Lung (tissue), 12 donors: ENCODE results near the gene KISS1R. TPM values are rescaled to one million over a fixed set of nuclear protein-coding genes. Genes with fewer than 3 reads are reported as not detected.
"Not testable (repeated sequence)": the region's sequence is repeated elsewhere in the genome, so short reads cannot be mapped to it uniquely, and the experiment has no call there.

ENCODE experiments used
- ATAC-seq: fragments of 200-7000 bp; cut with Tn5 transposase; one replicate; pipeline ENCODE4 v1.9.1; 2020; ENCODE audit warnings: moderate number of reproducible peaks; ENCODE audit not compliant: insufficient read depth, low FRiP score
- DNase-seq, 3 donors: peaks; one replicate each; pipeline ENCODE4 v3.0.0-alpha.2; 2013 to 2017
- H3K27ac ChIP-seq, 2 donors: one replicate each; pipeline ENCODE4 v1.5.1; 2013; ENCODE audit warnings: mild to moderate bottlenecking in 2 of 2, moderate library complexity in 2 of 2, control low read depth in 1 of 2, inconsistent platforms in 1 of 2, low read depth in 1 of 2, low read length in 1 of 2
- H3K27me3 ChIP-seq, 3 donors: one replicate each; pipeline ENCODE4 v1.5.1; 2013; ENCODE audit warnings: low read length in 2 of 3; ENCODE audit not compliant: control insufficient read depth in 3 of 3, insufficient read depth in 3 of 3
- H3K36me3 ChIP-seq, 4 donors: one replicate each; pipeline ENCODE4 v1.5.1; 2013; ENCODE audit warnings: low read length in 4 of 4, mild to moderate bottlenecking in 1 of 4, moderate library complexity in 1 of 4; ENCODE audit not compliant: control insufficient read depth in 4 of 4, insufficient read depth in 4 of 4
- H3K4me1 ChIP-seq, 5 donors: one replicate each; pipeline ENCODE4 v1.5.1; 2013; ENCODE audit warnings: low read length in 5 of 5, mild to moderate bottlenecking in 2 of 5, moderate library complexity in 1 of 5; ENCODE audit not compliant: control insufficient read depth in 5 of 5, insufficient read depth in 5 of 5
- H3K4me3 ChIP-seq: one replicate; pipeline ENCODE4 v1.5.1; 2013; ENCODE audit warnings: mild to moderate bottlenecking, control low read depth, moderate library complexity
- H3K9ac ChIP-seq, 2 donors: one replicate each; pipeline ENCODE4 v1.5.1; 2013; ENCODE audit warnings: low read length in 2 of 2, control low read depth in 1 of 2; ENCODE audit not compliant: insufficient read depth in 1 of 2
- H3K9me3 ChIP-seq, 4 donors: one replicate each; pipeline ENCODE4 v1.5.1; 2013; ENCODE audit warnings: low read length in 3 of 4, mild to moderate bottlenecking in 1 of 4, moderate library complexity in 1 of 4; ENCODE audit not compliant: control insufficient read depth in 4 of 4, insufficient read depth in 3 of 4
- WGBS, 2 donors: extraction: QIAGEN DNeasy Blood & Tissue Kit; methylation state at CpG; one replicate each; pipeline ENCODE4 v1.1.7; 2013; 5-methylcytosine and 5-hydroxymethylcytosine counted together
- polyA plus RNA-seq, 2 donors: library from polyadenylated mRNA; stranded (reverse); fragments of 200-250 nt; gene quantifications; one replicate each; pipeline ENCODE4 v1.2.1, GENCODE V29; 2013
- total RNA-seq, 2 donors: library from RNA; depleted of rRNA in 1 of 2; stranded (reverse); fragments of >200 nt in 1 of 2; gene quantifications; one replicate each; pipeline ENCODE4 v1.2.1, GENCODE V29; 2014 to 2021
- TF ChIP-seq, protein P1 (sequence below): IDR thresholded peaks from 2 replicates; pipeline ENCODE4 v1.5.1; 2012; ENCODE audit warnings: mild to moderate bottlenecking; ENCODE audit errors: control extremely low read depth, extremely low read depth
- donor health status: control.
- donor health status: control.
- donor health status: Bipolar disorder and iron deficiency.
- donor health status: healthy.
- donor health status: DM: yes; HTN: yes; CAD: no.

Gene KISS1R
- total and polyA plus RNA-seq, 4 donors: 0.13 to 0.21 TPM; not detected in 2

DNA sequence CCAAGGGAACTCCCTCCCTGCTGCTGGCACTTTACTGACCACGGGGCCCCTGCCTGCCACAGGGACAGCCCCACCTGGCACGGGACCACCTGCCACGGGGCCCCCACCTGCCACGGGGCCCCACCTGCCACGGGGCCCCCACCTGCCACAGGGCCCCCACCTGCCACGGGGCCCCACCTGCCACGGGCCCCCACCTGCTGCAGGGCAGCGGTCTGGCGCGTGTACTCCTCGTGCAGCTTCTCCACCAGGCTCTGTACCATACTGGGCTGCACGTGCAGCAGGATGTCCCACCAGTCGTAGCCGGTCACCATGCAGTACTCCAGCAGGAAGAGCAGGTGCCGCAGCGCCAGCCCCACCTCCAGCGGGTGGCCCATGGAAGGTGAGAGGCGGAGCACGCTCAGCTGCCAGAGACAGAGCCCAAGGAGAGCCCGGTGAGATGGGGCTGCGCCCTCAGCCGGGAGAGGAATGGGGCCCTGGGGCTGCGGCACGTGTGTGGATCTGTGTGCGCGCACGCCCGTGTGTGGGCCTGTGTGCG lies 40.3 kb upstream of the KISS1R start:
- H3K36me3 ChIP-seq: peaks cover 0 to 65% (median 21%) of the 10 kb centered on the region in 4 donors
- no peak overlapping the region for H3K27ac ChIP-seq
- H3K4me1 ChIP-seq: peaks cover 0 to 4% (median 0%) of the 10 kb centered on the region in 5 donors
- no peaks in the 10 kb centered on the region for H3K27me3 ChIP-seq
- no peak overlapping the region for H3K4me3 ChIP-seq
- WGBS, 2 donors: 91 to 94% methylated on average over 29 of the region's 29 CpGs
- DNase-seq (no peak), ATAC-seq (no peak)
- H3K9ac ChIP-seq: no peak overlapping the region
- H3K9me3 ChIP-seq: peaks cover 0 to 4% (median 0%) of the 10 kb centered on the region in 4 donors
- TF ChIP-seq, protein P1, sequence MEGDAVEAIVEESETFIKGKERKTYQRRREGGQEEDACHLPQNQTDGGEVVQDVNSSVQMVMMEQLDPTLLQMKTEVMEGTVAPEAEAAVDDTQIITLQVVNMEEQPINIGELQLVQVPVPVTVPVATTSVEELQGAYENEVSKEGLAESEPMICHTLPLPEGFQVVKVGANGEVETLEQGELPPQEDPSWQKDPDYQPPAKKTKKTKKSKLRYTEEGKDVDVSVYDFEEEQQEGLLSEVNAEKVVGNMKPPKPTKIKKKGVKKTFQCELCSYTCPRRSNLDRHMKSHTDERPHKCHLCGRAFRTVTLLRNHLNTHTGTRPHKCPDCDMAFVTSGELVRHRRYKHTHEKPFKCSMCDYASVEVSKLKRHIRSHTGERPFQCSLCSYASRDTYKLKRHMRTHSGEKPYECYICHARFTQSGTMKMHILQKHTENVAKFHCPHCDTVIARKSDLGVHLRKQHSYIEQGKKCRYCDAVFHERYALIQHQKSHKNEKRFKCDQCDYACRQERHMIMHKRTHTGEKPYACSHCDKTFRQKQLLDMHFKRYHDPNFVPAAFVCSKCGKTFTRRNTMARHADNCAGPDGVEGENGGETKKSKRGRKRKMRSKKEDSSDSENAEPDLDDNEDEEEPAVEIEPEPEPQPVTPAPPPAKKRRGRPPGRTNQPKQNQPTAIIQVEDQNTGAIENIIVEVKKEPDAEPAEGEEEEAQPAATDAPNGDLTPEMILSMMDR: no peak

DNA sequence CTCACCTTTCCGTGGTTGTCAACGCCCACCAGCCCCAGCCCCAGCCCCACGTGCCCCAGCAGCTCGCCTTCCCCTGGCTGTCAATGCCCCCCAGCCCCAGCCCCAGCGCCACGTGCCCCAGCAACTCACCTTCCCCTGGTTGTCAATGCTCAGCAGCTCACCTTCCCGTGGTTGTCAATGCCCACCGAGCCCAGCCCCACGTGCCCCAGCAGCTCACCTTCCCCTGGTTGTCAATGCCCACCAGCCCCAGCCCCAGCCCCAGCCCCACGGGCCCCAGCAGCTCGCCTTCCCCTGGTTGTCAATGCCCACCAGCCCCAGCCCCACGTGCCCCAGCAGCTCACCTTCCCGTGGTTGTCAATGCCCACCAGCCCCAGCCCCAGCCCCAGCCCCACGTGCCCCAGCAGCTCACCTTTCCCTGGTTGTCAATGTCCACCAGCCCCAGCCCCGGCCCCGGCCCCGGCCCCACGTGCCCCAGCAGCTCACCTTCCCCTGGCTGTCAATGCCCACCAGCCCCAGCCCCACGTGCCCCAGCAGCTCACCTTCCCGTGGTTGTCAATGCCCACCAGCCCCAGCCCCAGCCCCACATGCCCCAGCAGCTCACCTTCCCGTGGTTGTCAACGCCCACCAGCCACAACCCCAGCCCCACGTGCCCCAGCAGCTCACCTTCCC lies 39.0 kb upstream of the KISS1R start:
- H3K4me3 ChIP-seq, H3K4me1 ChIP-seq, ATAC-seq, H3K27me3 ChIP-seq, H3K9ac ChIP-seq, H3K9me3 ChIP-seq, DNase-seq, H3K27ac ChIP-seq: not testable (repeated sequence)
- peaks cover 0 to 73% (median 27%) of the 10 kb centered on the region in 4 donors for H3K36me3 ChIP-seq
- WGBS, 2 donors: 92 to 94% methylated on average over 19 to 23 of the region's 23 CpGs

DNA sequence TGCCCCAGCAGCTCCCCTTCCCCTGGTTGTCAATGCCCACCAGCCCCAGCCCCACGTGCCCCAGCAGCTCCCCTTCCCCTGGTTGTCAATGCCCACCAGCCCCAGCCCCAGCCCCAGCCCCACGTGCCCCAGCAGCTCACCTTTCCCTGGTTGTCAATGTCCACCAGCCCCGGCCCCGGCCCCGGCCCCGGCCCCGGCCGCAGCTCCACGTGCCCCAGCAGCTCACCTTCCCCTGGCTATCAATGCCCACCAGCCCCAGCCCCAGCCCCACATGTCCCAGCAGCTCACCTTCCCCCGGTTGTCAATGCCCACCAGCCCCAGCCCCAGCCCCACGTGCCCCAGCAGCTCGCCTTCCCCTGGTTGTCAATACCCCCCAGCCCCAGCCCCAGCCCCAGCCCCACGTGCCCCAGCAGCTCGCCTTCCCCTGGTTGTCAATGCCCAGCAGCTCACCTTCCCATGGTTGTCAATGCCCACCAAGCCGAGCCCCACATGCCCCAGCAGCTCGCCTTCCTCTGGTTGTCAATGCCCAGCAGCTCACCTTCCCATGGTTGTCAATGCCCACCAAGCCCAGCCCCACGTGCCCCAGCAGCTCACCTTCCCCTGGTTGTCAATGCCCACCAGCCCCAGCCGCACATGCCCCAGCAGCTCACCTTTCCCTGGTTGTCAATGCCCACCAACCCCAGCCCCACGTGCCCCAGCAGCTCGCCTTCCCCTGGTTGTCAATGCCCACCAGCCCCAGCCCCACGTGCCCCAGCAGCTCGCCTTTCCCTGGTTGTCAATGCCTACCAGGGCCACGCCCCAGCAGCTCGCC lies 38.2 kb upstream of the KISS1R start:
- H3K9ac ChIP-seq, H3K9me3 ChIP-seq: not testable (repeated sequence)

DNA sequence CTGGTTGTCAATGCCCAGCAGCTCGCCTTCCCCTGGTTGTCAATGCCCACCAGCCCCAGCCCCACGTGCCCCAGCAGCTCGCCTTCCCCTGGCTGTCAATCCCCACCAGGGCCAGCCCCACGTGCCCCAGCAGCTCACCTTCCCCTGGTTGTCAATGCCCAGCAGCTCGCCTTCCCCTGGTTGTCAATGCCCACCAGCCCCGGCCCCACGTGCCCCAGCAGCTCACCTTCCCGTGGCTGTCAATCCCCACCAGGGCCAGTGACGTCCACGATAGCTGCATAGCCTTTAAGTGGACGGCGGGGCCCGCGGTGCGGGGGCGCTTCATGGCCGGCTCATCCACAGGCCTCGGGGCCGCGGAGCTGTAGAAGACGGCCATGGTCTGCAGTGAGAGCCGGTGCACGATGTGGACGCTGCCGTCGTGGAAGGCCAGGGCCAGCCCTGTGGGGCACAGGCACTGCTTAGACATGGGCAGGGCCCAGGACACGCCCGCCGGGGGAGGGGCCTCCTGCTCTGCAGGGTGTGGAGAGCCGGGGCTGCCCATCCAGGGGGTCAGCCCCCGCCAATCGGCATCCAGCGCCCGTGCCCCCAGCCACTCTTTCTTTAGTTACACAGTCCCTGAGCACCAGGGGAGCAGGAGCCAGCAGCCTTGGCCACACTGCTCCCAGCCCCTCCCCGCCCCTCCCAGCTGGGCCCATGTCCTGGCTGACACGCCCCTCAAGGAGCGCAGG lies 37.3 kb upstream of the KISS1R start:
- DNase-seq (no peak), ATAC-seq (no peak)
- Histone ChIP-seq H3K4me3 (no peak overlapping the region), H3K4me1 (no peaks in the 10 kb centered on the region), H3K27me3 (no peaks in the 10 kb centered on the region), H3K36me3 (peaks cover 0 to 79% (median 31%) of the 10 kb centered on the region in 4 donors), H3K9me3 (peaks cover 0 to 4% (median 0%) of the 10 kb centered on the region in 4 donors), H3K27ac (no peak overlapping the region), H3K9ac (no peak overlapping the region)
- 90 to 94% methylated on average over 37 of the region's 37 CpGs for WGBS, 2 donors
- TF ChIP-seq, protein P1: no peak

More for the DNA sequence above, 38.2 kb upstream of the KISS1R start:
- WGBS, 2 donors: 88 to 90% methylated on average over 19 to 24 of the region's 24 CpGs
- ATAC-seq, H3K4me3 ChIP-seq, DNase-seq, H3K4me1 ChIP-seq, H3K27me3 ChIP-seq: not testable (repeated sequence)
- peaks cover 0 to 76% (median 29%) of the 10 kb centered on the region in 4 donors for H3K36me3 ChIP-seq
- H3K27ac ChIP-seq: peak overlapping the region in 1 of 2 donors; percentile 33
